Duodenal mucosa (tissue), 2 donors: ENCODE data around the gene MOV10L1.

ENCODE experiments used
- H3K27ac ChIP-seq: one replicate; pipeline ENCODE4 v1.7.0; 2013; ENCODE audit warnings: low read depth, low read length
- H3K27me3 ChIP-seq, 2 donors: one replicate each; pipeline ENCODE4 v1.7.0; 2013; ENCODE audit warnings: low read length in 2 of 2, control low read depth in 1 of 2; ENCODE audit not compliant: insufficient read depth in 2 of 2, control insufficient read depth in 1 of 2
- H3K36me3 ChIP-seq, 2 donors: one replicate each; pipeline ENCODE4 v1.7.0; 2013; ENCODE audit warnings: low read length in 2 of 2, control low read depth in 1 of 2; ENCODE audit not compliant: insufficient read depth in 2 of 2, control insufficient read depth in 1 of 2
- H3K4me1 ChIP-seq, 2 donors: one replicate each; pipeline ENCODE4 v1.7.0; 2013; ENCODE audit warnings: low read length in 2 of 2, control low read depth in 1 of 2; ENCODE audit not compliant: insufficient read depth in 2 of 2, control insufficient read depth in 1 of 2
- H3K4me3 ChIP-seq, 2 donors: one replicate each; pipeline ENCODE4 v1.7.0; 2013; ENCODE audit warnings: low read length in 2 of 2, low read depth in 1 of 2
- H3K9ac ChIP-seq, 2 donors: one replicate each; pipeline ENCODE4 v1.7.0; 2013; ENCODE audit warnings: low read length in 2 of 2, low read depth in 1 of 2
- H3K9me3 ChIP-seq, 2 donors: one replicate each; pipeline ENCODE4 v1.7.0; 2013; ENCODE audit warnings: low read length in 2 of 2, control low read depth in 1 of 2; ENCODE audit not compliant: control insufficient read depth in 1 of 2

Gene MOV10L1

DNA sequence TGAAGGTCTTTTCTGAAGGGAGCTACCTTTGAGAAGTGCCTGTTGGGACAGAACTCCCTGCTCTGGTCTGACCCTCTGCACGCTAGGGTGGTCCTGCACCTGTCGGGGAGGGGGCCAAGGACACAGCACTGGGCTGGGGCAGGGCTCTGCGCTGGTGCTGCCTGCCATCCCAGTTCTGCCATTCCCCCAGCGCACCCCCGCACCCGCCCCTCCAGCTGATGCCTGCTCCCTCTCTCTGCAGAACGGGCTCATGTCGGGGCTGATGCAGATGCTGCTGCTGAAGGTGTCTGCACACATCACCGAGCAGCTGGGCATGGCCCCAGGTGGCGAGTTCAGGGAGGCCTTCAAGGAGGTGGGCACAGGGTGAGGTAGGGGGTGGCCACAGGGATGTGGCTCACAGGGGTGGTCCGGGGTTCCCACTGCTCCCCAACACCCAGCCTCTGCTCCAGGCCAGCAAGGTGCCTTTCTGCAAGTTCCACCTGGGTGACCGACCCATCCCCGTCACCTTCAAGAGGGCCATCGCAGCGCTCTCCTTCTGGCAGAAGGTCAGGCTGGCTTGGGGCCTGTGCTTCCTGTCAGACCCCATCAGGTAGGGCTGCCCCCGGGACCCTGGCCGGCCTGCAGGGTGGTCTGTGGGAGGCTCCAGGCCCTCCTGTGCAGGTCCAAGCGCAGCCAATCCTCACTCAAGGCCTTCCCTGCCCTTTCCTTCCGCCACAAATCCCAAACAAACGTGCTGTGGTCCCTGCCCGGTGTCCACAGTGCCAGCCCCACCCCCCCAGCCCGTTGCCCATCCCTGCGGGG lies 107.4 kb downstream of the MOV10L1 start:
- H3K4me1 ChIP-seq: peaks cover 9 to 24% of the 10 kb centered on the region in 2 donors
- no peak overlapping the region for H3K9ac ChIP-seq
- no peak overlapping the region for H3K4me3 ChIP-seq
- no peak overlapping the region for H3K27ac ChIP-seq
- H3K27me3 ChIP-seq: no peaks in the 10 kb centered on the region
- no peaks in the 10 kb centered on the region for H3K9me3 ChIP-seq
- peaks cover 9 to 41% of the 10 kb centered on the region in 2 donors for H3K36me3 ChIP-seq

DNA sequence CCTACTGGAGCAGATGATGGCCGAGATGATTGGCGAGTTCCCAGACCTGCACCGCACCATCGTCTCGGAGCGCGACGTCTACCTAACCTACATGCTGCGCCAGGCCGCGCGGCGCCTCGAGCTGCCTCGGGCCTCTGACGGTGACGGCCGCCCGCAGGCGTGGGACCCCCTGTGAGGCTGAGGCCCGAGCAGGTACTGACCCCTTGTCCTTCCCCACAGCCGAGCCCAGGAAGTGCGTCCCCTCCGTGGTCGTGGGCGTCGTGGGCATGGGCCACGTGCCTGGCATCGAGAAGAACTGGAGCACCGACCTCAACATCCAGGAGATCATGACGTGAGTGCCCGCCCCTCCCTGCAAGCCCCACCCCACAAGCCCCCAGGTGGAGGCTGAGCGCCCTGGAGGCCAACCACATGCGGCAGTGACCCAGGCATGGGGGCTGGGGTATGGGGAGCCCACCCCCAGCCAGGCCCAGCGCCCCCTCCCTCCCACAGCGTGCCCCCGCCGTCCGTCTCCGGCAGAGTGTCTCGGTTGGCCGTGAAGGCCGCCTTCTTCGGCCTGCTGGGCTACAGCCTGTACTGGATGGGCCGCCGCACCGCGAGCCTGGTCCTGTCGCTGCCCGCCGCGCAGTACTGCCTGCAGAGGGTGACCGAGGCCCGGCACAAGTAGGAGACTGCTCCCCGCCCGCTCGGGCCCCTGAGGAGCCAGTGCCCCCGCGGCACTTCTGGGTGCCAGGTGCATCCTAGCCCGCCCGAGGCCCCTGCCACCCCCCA lies 108.2 kb downstream of the MOV10L1 start:
- H3K4me3 ChIP-seq: no peak overlapping the region
- H3K27ac ChIP-seq: no peak overlapping the region
- H3K4me1 ChIP-seq: peaks cover 14 to 18% of the 10 kb centered on the region in 2 donors
- no peaks in the 10 kb centered on the region for H3K27me3 ChIP-seq
- H3K9ac ChIP-seq: no peak overlapping the region
- H3K9me3 ChIP-seq: no peaks in the 10 kb centered on the region
- peaks cover 9 to 40% of the 10 kb centered on the region in 2 donors for H3K36me3 ChIP-seq

GRCh38 chr22:50198624-50199017 lies 108.8 kb downstream of the MOV10L1 start:
- Histone ChIP-seq H3K36me3 (peaks cover 10 to 39% of the 10 kb centered on the region in 2 donors), H3K27ac (no peak overlapping the region), H3K9ac (no peak overlapping the region), H3K4me3 (no peak overlapping the region), H3K27me3 (no peaks in the 10 kb centered on the region), H3K4me1 (peaks cover 14 to 15% of the 10 kb centered on the region in 2 donors), H3K9me3 (no peaks in the 10 kb centered on the region)

DNA sequence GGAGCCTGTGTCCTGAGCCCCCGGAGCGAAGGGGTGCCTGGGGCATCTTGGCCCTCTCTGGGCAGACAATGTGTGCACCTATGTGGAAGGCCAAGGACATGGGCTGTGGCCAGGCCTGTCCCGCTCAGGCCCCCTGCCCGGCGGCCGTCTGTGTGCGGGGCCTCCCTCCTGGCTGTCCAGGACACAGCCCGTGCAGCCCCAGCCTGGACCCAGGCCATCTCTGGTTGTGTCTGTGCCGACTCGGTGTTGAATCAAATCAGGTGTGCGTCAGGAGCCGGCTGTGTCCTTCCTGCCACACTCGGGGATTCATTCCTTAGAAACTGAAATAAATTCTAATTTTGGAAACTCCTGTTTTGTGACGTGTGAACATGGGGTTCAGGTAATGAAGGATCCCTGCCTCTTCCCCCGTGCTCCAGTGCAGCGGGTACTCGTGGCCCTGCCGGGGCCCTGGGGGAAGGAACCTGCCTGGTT lies 109.5 kb downstream of the MOV10L1 start:
- Histone ChIP-seq H3K4me1 (peaks cover 14 to 15% of the 10 kb centered on the region in 2 donors), H3K27me3 (no peaks in the 10 kb centered on the region), H3K27ac (no peak overlapping the region), H3K4me3 (no peak overlapping the region), H3K9ac (peak overlapping the region in 1 of 2 donors; percentile 25), H3K9me3 (no peaks in the 10 kb centered on the region), H3K36me3 (peaks cover 7 to 35% of the 10 kb centered on the region in 2 donors)

DNA sequence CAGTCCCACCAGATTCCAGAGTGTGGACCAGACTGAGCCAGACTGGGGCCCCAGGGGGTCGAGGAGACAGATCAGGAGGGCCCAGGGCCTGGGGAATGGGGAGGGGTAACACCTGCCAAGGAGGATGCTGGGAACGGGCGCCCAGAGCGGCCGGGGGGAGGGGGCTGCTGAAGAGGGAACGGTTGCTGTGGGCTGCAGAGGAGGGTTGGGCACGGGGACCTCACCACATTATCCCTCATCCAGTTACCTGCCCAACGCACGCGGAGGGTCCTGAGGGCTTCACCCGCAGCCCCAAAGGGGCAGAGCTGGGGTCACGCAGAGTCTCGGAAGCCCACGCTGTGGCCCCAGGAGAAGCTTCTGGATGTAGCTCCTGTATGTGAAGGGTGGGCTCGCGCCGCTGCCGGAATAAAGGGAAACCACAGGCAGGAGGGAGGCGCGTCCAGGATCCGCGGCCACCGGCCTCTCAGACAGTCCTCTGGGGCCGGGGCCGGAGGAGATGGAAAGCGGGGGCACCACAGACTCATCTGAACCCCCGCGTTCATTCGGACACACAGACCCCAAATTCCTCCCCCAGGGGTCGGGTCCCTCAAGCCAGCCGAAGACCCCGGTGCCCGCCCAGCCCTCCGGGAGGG lies 110.1 kb downstream of the MOV10L1 start:
- Histone ChIP-seq H3K4me1 (peaks cover 14 to 15% of the 10 kb centered on the region in 2 donors), H3K9me3 (no peaks in the 10 kb centered on the region), H3K4me3 (peak overlapping the region; percentile 63 to 65), H3K27ac (no peak overlapping the region), H3K27me3 (no peaks in the 10 kb centered on the region), H3K9ac (peak overlapping the region; percentile 25 to 57), H3K36me3 (peaks cover 5 to 33% of the 10 kb centered on the region in 2 donors)

GRCh38 chr22:50200461-50201190 lies 110.8 kb downstream of the MOV10L1 start, which contains the start of gene SELENOO:
Gene SELENOO, plus strand, starts transcription at chr22:50201011. Its CDS starts 26 bp downstream, at chr22:50201037.
- H3K27me3 ChIP-seq: no peaks in the 10 kb centered on the region
- H3K4me3 ChIP-seq: peak within 1 kb of the TSS; percentile 71 to 82
- H3K9me3 ChIP-seq: no peaks in the 10 kb centered on the region
- H3K4me1 ChIP-seq: peaks cover 14 to 15% of the 10 kb centered on the region in 2 donors
- peak within 1 kb of the TSS; percentile 57 to 73 for H3K9ac ChIP-seq
- peaks cover 5 to 34% of the 10 kb centered on the region in 2 donors for H3K36me3 ChIP-seq
- H3K27ac ChIP-seq: peak within 1 kb of the TSS; percentile 10

DNA sequence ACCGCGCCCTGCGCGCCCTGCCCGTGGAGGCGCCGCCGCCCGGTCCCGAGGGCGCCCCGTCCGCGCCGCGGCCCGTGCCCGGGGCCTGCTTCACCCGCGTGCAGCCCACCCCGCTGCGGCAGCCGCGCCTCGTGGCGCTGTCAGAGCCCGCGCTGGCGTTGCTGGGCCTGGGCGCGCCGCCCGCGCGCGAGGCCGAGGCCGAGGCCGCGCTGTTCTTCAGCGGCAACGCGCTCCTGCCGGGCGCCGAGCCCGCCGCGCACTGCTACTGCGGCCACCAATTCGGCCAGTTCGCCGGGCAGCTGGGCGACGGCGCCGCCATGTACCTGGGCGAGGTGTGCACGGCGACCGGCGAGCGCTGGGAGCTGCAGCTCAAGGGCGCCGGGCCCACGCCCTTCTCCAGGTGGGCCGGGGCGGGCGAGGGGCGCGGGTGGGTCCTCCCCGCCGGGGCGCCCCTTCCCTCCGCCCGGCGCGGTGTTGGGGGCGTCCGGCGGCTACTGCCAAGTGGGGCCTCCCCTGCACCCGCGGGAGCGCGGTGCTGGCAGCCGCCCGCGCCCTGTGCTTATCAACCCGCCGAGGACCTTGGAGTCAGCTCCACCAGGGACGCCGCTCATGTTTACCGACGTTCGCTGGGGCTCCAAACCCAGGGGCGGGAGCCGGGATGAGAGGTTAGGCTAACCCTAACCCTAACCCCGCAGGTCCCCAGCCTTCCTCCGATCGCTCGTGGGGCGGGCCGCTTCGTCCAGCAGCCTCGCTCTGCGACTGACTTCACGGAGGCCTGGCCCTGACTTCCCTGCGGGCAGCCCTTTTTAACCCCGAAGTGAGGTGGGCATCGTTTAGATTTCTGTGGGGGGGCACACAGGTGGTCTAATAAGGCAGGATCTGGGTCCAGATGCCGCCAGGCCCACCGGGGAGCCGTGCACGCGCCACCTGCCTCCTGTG lies 111.7 kb downstream of the MOV10L1 start:
- H3K36me3 ChIP-seq: peaks cover 7 to 34% of the 10 kb centered on the region in 2 donors
- H3K4me3 ChIP-seq: peak overlapping the region; percentile 71 to 82
- peaks cover 14 to 15% of the 10 kb centered on the region in 2 donors for H3K4me1 ChIP-seq
- H3K27ac ChIP-seq: peak overlapping the region; percentile 10
- no peaks in the 10 kb centered on the region for H3K27me3 ChIP-seq
- H3K9me3 ChIP-seq: no peaks in the 10 kb centered on the region
- peak overlapping the region; percentile 57 to 73 for H3K9ac ChIP-seq

DNA sequence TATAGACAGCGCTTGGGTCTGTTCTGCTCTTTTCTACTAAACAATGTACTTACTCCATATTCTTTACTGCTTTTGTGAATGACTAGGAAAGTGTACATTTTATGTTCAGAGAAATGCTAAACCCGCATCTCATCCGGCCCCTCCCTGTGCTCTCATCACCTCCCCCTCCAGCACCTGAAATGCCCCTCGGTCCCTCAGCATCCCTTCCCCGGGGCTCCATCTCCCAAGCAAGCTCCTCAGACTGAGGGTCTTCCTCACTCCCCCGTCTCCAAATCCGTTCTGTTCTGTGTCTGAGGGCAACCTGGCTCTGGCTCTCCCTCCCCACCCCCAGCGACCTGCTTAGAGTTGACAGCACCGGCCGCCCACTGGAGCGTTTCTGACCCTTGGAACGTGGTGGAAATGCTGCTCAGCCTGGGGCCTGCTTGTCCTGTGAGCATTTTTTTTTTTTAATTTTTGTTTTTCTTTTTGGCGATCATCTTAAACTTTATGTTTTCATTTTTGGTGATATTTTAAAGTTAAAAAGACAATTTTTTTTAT lies 112.4 kb downstream of the MOV10L1 start:
- H3K36me3 ChIP-seq: peaks cover 10 to 38% of the 10 kb centered on the region in 2 donors
- H3K9ac ChIP-seq: peak overlapping the region; percentile 57 to 73
- H3K4me1 ChIP-seq: peaks cover 14 to 15% of the 10 kb centered on the region in 2 donors
- H3K27me3 ChIP-seq: no peaks in the 10 kb centered on the region
- H3K27ac ChIP-seq: no peak overlapping the region
- H3K4me3 ChIP-seq: peak overlapping the region; percentile 71 to 82
- no peaks in the 10 kb centered on the region for H3K9me3 ChIP-seq
